ENCODE measurements around the gene PLAGL2.
"Not testable (repeated sequence)": the region's sequence is repeated elsewhere in the genome, so short reads cannot be mapped to it uniquely, and the experiment has no call there.

GRCh38 chr20:32196613-32197012, 10.9 kb downstream of the PLAGL2 start:
- not testable (repeated sequence) for TF ChIP-seq CTCF (IDR thresholded peaks at IDR 0.05; ENCODE audit: poor library complexity, severe bottlenecking); SMC3 (conservative IDR thresholded peaks at IDR 0.05; ENCODE audit: poor library complexity); TAF1 (IDR thresholded peaks at IDR 0.05; ENCODE audit: low read depth); EP300 (conservative IDR thresholded peaks at IDR 0.05; ENCODE audit: poor library complexity, severe bottlenecking); POLR2AphosphoS5 (IDR thresholded peaks at IDR 0.05); EZH2 (IDR thresholded peaks at IDR 0.05; ENCODE audit: borderline replicate concordance, insufficient read depth, low read length, poor library complexity, severe bottlenecking); REST (IDR thresholded peaks at IDR 0.05; ENCODE audit: borderline replicate concordance); RAD21 (conservative IDR thresholded peaks at IDR 0.05)

Measured in neural cell (in vitro differentiated cells).